HL-60 (cell line): Measurements from ENCODE around the gene LRP2.

Experiments
- CTCF ChIP-seq: IDR thresholded peaks from one replicate; pipeline ENCODE4 v1.5.1; 2011; ENCODE audit warnings: low read length, control low read depth, inconsistent platforms; ENCODE audit not compliant: insufficient read depth
- POLR2AphosphoS5 ChIP-seq: IDR thresholded peaks from 2 replicates; pipeline ENCODE4 v1.6.1; 2012; ENCODE audit warnings: low read depth
- SPI1 ChIP-seq: IDR thresholded peaks from 2 replicates; pipeline ENCODE4 v1.6.1; 2012; ENCODE audit warnings: low read depth, mild to moderate bottlenecking, borderline replicate concordance

GRCh38 chr2:169200756-169201155, 161.6 kb downstream of the LRP2 start:
- no peak for TF ChIP-seq CTCF
- TF ChIP-seq POLR2AphosphoS5, result no peak
- TF ChIP-seq SPI1, result no peak
